ENCODE results near the gene CDH20. TPM values are rescaled to one million over a fixed set of nuclear protein-coding genes. Genes with fewer than 3 reads are reported as not detected.
A peak's percentile ranks its signal among the peaks of the same experiment; 100 is the strongest.

CDH20 gene
- total RNA-seq, 1 donor from 2014 or later, result not detected

DNA sequence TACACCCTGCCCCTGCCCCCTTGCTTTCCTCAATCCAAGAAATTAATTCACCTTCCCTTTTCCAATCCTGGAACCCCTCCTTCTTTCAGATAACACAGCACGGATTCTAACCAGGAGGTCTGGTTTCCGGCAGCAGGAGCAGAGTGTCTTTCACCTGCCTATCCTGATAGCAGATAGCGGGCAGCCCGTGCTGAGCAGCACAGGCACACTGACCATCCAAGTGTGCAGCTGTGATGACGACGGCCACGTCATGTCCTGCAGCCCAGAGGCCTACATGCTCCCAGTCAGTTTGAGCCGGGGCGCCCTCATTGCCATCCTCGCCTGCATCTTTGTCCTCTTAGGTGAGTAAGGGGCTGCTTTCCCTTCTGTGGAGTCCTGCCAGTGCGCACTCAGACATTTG, 216.7 kb downstream of the CDH20 start:
- Mint-ChIP-seq H3K9me3 (ENCODE audit: low read depth) (no peaks in the 10 kb centered on the region), H3K4me3 (ENCODE audit: unreplicated experiment) (no peak overlapping the region), H3K27ac (ENCODE audit: unreplicated experiment) (no peak overlapping the region), H3K36me3 (ENCODE audit: low read depth) (no peaks in the 10 kb centered on the region), H3K27me3 (ENCODE audit: low read depth) (no peaks in the 10 kb centered on the region), H3K4me1 (ENCODE audit: low read depth) (peaks cover 41% of the 10 kb centered on the region)
- DNase-seq (ENCODE audit: low spot score), result no peak
- TF ChIP-seq, protein P1, sequence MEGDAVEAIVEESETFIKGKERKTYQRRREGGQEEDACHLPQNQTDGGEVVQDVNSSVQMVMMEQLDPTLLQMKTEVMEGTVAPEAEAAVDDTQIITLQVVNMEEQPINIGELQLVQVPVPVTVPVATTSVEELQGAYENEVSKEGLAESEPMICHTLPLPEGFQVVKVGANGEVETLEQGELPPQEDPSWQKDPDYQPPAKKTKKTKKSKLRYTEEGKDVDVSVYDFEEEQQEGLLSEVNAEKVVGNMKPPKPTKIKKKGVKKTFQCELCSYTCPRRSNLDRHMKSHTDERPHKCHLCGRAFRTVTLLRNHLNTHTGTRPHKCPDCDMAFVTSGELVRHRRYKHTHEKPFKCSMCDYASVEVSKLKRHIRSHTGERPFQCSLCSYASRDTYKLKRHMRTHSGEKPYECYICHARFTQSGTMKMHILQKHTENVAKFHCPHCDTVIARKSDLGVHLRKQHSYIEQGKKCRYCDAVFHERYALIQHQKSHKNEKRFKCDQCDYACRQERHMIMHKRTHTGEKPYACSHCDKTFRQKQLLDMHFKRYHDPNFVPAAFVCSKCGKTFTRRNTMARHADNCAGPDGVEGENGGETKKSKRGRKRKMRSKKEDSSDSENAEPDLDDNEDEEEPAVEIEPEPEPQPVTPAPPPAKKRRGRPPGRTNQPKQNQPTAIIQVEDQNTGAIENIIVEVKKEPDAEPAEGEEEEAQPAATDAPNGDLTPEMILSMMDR (IDR thresholded peaks at IDR 0.05), result no peak

DNA sequence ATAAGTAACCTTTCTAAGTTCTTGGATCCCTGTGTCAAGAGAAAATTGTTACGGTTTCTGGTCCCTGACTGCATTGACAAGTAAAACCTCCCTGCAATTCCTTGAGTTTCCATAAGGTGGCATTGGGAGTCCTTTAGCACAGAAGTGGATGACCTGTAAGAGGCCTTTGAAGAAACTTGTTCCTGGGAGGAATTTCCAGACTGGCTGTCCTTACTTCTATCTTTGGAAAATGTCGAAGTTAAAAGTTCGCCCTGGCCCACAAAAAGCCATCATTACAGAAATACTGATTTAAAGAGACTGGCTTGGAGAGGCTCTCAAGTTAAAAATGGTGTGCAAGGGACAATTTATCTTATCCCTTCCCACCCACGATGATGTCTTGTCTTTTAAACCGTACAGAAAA, 218.4 kb downstream of the CDH20 start:
- Mint-ChIP-seq H3K9me3 (ENCODE audit: low read depth) (no peaks in the 10 kb centered on the region), H3K4me1 (ENCODE audit: low read depth) (peaks cover 42% of the 10 kb centered on the region), H3K4me3 (ENCODE audit: unreplicated experiment) (no peak overlapping the region), H3K36me3 (ENCODE audit: low read depth) (no peaks in the 10 kb centered on the region), H3K27me3 (ENCODE audit: low read depth) (no peaks in the 10 kb centered on the region), H3K27ac (ENCODE audit: unreplicated experiment) (peak overlapping the region; percentile 74)
- DNase-seq (ENCODE audit: low spot score), result no peak
- TF ChIP-seq, protein P1 (IDR thresholded peaks at IDR 0.05), result peak; percentile 95

DNA sequence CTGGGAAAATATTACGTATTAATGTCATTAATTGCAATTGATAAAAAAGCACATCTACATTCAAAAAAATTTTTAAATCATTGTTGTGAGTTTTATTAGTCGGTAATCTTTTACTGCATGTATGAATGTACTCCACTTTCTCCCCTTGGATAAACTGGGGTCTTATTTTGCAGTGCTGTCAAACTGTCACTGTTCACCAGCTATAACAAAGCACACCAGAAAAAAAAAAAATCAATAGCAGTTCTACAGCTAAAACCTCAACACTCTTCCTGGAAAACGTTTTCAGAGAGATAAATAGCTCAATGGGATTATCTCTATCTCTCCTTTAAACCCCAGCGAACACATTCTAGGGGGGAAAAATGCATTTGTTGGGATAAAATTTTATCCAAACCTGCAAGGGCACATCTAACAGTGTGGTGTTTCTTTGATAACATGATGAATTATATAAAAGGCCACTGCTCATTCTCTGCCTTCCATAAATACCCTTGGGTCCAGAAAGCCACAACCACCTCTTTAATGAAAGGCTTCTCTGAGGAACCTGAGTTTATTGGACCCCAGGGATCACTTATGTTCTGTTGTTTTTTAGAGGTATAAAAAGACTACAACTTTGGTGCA, 219.9 kb downstream of the CDH20 start:
- Mint-ChIP-seq H3K27me3 (ENCODE audit: low read depth) (no peaks in the 10 kb centered on the region), H3K4me3 (ENCODE audit: unreplicated experiment) (no peak overlapping the region), H3K4me1 (ENCODE audit: low read depth) (peaks cover 45% of the 10 kb centered on the region), H3K27ac (ENCODE audit: unreplicated experiment) (no peak overlapping the region), H3K36me3 (ENCODE audit: low read depth) (no peaks in the 10 kb centered on the region), H3K9me3 (ENCODE audit: low read depth) (no peaks in the 10 kb centered on the region)
- DNase-seq (ENCODE audit: low spot score), result no peak
- TF ChIP-seq, protein P1 (IDR thresholded peaks at IDR 0.05), result no peak

DNA sequence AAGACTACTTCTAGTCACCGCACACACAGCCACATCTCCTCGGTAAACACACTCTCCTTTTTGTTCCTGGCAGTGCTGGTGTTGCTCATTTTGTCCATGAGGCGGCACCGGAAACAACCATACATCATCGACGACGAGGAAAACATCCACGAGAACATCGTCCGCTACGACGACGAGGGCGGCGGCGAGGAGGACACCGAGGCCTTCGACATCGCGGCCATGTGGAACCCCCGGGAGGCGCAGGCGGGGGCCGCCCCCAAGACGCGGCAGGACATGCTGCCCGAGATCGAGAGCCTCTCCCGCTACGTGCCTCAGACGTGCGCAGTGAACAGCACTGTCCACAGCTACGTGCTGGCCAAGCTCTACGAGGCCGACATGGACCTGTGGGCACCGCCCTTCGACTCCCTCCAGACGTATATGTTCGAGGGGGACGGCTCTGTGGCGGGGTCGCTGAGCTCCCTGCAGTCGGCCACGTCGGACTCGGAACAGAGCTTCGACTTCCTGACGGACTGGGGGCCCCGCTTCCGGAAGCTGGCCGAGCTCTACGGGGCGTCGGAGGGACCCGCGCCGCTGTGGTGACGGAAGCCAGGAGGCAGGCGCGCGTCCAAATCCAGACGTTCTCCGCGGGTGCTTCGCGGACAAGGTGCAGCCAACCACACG, 221.0 kb downstream of the CDH20 start:
- DNase-seq (ENCODE audit: low spot score), result no peak
- peaks cover 2% of the 10 kb centered on the region for H3K36me3 Mint-ChIP-seq (ENCODE audit: low read depth)
- H3K4me3 Mint-ChIP-seq (ENCODE audit: unreplicated experiment), result no peak overlapping the region
- peaks cover 4% of the 10 kb centered on the region for H3K9me3 Mint-ChIP-seq (ENCODE audit: low read depth)
- H3K27ac Mint-ChIP-seq (ENCODE audit: unreplicated experiment), result no peak overlapping the region
- no peaks in the 10 kb centered on the region for H3K27me3 Mint-ChIP-seq (ENCODE audit: low read depth)
- TF ChIP-seq, protein P1 (IDR thresholded peaks at IDR 0.05), result no peak
- peaks cover 42% of the 10 kb centered on the region for H3K4me1 Mint-ChIP-seq (ENCODE audit: low read depth)

DNA sequence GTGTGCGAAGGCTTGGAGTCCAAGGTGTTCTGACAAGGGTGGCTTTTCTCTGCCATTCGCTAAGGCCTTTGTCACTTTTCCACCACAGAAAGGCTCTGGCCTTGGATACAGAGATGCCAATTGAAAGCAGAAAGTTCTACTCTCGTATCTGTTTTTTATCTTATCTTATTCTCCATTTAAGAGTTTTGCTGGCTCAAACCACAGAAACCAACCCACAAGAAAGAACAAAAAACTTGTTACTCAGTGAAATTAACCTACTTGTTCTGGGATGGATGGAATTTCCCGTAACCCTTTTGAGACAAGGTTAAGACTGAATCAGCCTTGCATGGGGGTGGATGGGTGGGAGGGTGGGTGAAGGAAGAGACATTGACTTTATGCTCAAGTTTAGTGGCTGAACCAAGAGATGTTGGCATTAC, 221.7 kb downstream of the CDH20 start:
- H3K9me3 Mint-ChIP-seq (ENCODE audit: low read depth), result peaks cover 4% of the 10 kb centered on the region
- DNase-seq (ENCODE audit: low spot score), result no peak
- peaks cover 35% of the 10 kb centered on the region for H3K4me1 Mint-ChIP-seq (ENCODE audit: low read depth)
- H3K27ac Mint-ChIP-seq (ENCODE audit: unreplicated experiment), result no peak overlapping the region
- no peak overlapping the region for H3K4me3 Mint-ChIP-seq (ENCODE audit: unreplicated experiment)
- TF ChIP-seq, protein P1 (IDR thresholded peaks at IDR 0.05), result no peak
- no peaks in the 10 kb centered on the region for H3K27me3 Mint-ChIP-seq (ENCODE audit: low read depth)
- peaks cover 4% of the 10 kb centered on the region for H3K36me3 Mint-ChIP-seq (ENCODE audit: low read depth)

All from chondrocyte (in vitro differentiated cells).